GM23248 (cell line): ENCODE results near the gene BHLHA15. TPM values are rescaled to one million over a fixed set of nuclear protein-coding genes. Genes with fewer than 3 reads are reported as not detected.

ENCODE experiments used
- DNase-seq: peaks from one replicate; pipeline ENCODE4 v3.0.0-alpha.2; 2015
- H2AFZ ChIP-seq: fragments of 200-600 bp; sonication (generic); 2 replicates; pipeline ENCODE4 v1.6.1; 2016; ENCODE audit warnings: antibody characterized with exemption
- H3F3A ChIP-seq: fragments of 200-600 bp; sonication (generic); 2 replicates; pipeline ENCODE4 v1.6.1; 2016; ENCODE audit warnings: mild to moderate bottlenecking, antibody characterized with exemption, mixed run types; ENCODE audit not compliant: insufficient read depth
- H3K27ac ChIP-seq: fragments of 200-600 bp; sonication (generic); 2 replicates; pipeline ENCODE4 v1.5.1; 2016; ENCODE audit warnings: mild to moderate bottlenecking
- H3K27me3 ChIP-seq: fragments of 200-600 bp; sonication (generic); replicated peaks from 2 replicates; pipeline ENCODE4 v1.6.1; 2016; ENCODE audit warnings: mild to moderate bottlenecking; ENCODE audit not compliant: insufficient read depth
- H3K36me3 ChIP-seq: fragments of 200-600 bp; sonication (generic); 2 replicates; pipeline ENCODE4 v1.6.1; 2016; ENCODE audit warnings: low read depth, mild to moderate bottlenecking
- H3K4me1 ChIP-seq: fragments of 200-600 bp; sonication (generic); 2 replicates; pipeline ENCODE4 v1.6.1; 2016; ENCODE audit warnings: mild to moderate bottlenecking; ENCODE audit not compliant: insufficient read depth
- H3K4me2 ChIP-seq: fragments of 200-600 bp; sonication (generic); one replicate; pipeline ENCODE4 v1.6.1; 2016; ENCODE audit warnings: mild to moderate bottlenecking; ENCODE audit not compliant: unreplicated experiment
- H3K4me3 ChIP-seq: fragments of 200-600 bp; sonication (generic); 2 replicates; pipeline ENCODE4 v1.5.1; 2016; ENCODE audit warnings: mild to moderate bottlenecking
- H3K79me2 ChIP-seq: fragments of 200-600 bp; sonication (generic); 2 replicates; pipeline ENCODE4 v1.6.1; 2016; ENCODE audit warnings: mild to moderate bottlenecking; ENCODE audit not compliant: insufficient read depth
- H3K9ac ChIP-seq: fragments of 200-600 bp; sonication (generic); 2 replicates; pipeline ENCODE4 v1.6.1; 2016; ENCODE audit warnings: mild to moderate bottlenecking
- H3K9me2 ChIP-seq: fragments of 200-600 bp; sonication (generic); 2 replicates; pipeline ENCODE4 v1.6.1; 2016; ENCODE audit warnings: mixed run types, mild to moderate bottlenecking, moderate library complexity; ENCODE audit not compliant: insufficient read depth
- H3K9me3 ChIP-seq: fragments of 200-600 bp; sonication (generic); one replicate; pipeline ENCODE4 v1.6.1; 2017; ENCODE audit warnings: low read depth
- H4K20me1 ChIP-seq: fragments of 200-600 bp; sonication (generic); 2 replicates; pipeline ENCODE4 v1.6.0; 2016; ENCODE audit not compliant: insufficient read depth
- EZH2 ChIP-seq: fragments of 200-600 bp; sonication (generic); IDR thresholded peaks from 2 replicates; pipeline ENCODE4 v1.6.1; 2018; ENCODE audit warnings: antibody characterized with exemption, mild to moderate bottlenecking; ENCODE audit not compliant: insufficient read depth, poor library complexity, severe bottlenecking
- EZH2phosphoT487 ChIP-seq: fragments of 200-600 bp; sonication (generic); IDR thresholded peaks from 2 replicates; pipeline ENCODE4 v1.6.1; 2018; ENCODE audit warnings: antibody characterized with exemption, moderate library complexity, mild to moderate bottlenecking, low read depth; ENCODE audit not compliant: insufficient read depth
- WGBS, 2 experiments: methylation state at CpG; one replicate each; pipeline ENCODE4 v1.1.6; 2015 to 2017; ENCODE audit warnings: low lambda C conversion rate in 2 of 2, low coverage in 1 of 2; ENCODE audit errors: missing lambda C conversion rate in 2 of 2; 5-methylcytosine and 5-hydroxymethylcytosine counted together
- in situ Hi-C: fragments of 300-500 bp; cut with MboI; formaldehyde crosslinking; loops from 2 replicates; pipeline ENCODE4 v1.15.0; 2020
- polyA plus RNA-seq: library from polyadenylated mRNA; unstranded; fragments of >200 nt; fragmentation: Nextera tagmentation; extraction: Ambion mirVana; gene quantifications from 2 replicates; pipeline ENCODE4 v1.2.1, GENCODE V29; 2016
- total RNA-seq: library from RNA; depleted of rRNA; stranded (reverse); fragments of >200 nt; shearing (Covaris generic); gene quantifications from 2 replicates; pipeline ENCODE4 v1.2.3, GENCODE V29; 2014

Gene BHLHA15
- total and polyA plus RNA-seq, 2 experiments from 2014 or later, result not detected

DNA sequence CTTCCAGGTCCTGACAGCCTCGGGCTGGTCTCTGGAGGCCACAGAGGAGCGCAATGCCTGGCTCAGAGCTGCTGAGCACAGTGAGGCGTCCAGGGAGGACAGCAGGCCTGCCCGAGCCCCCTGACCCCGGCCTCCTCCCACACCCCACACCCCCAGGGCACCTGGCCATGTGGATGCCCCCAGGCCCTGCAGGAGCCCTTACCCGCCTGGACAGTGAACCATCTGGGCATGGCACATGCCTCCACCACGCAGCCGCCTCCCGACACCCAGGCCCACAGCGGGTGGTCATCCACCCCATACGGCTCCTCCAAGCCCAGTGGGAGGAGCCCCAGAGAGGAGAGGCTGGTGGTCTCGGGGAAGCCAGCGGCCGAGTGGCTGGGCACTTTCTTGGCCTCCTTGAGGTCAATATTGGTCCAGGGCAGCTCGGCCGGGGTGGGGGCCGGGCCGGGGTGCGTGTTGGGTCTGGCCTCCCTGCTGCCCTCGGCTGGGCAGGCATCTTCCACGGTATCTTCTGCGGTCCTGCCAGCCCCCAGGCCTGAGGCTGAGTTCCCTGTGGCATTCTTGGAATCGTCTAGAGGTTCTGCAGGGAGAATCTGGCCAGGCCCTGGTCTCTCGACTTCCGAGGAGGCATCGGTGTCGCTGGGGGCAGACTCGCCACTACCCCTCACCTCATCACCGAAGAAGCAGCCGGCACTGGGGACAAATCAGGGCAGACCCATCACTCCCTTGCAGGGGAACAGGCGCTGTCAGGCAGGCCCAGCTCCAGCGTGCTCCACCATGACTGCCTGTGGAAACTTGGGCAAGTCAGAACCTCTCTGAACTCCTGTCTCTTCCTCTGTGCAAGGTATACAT is 22.2 kb downstream of the BHLHA15 start:
- Histone ChIP-seq H3K36me3 (no peaks in the 10 kb centered on the region), H3K27me3 (no peaks in the 10 kb centered on the region), H3K27ac (no peak overlapping the region), H3K9ac (no peak overlapping the region), H3K9me2 (no peaks in the 10 kb centered on the region), H3K4me1 (no peaks in the 10 kb centered on the region), H3F3A (no peaks in the 10 kb centered on the region), H3K4me3 (no peak overlapping the region), H3K9me3 (no peaks in the 10 kb centered on the region), H4K20me1 (no peaks in the 10 kb centered on the region), H3K79me2 (no peaks in the 10 kb centered on the region), H3K4me2 (no peak overlapping the region), H2AFZ (no peak overlapping the region)
- 87 to 90% methylated on average over 25 to 32 of the region's 32 CpGs for WGBS, 2 experiments
- DNase-seq, result no peak
- in situ Hi-C loops, result no loop called here
- TF ChIP-seq EZH2, result no peak
- TF ChIP-seq EZH2phosphoT487, result no peak

- Histone ChIP-seq H3K36me3 (no peaks in the 10 kb centered on the region), H4K20me1 (no peaks in the 10 kb centered on the region), H3K4me3 (no peak overlapping the region), H3F3A (no peaks in the 10 kb centered on the region), H3K9me3 (no peaks in the 10 kb centered on the region), H3K79me2 (no peaks in the 10 kb centered on the region), H2AFZ (no peak overlapping the region), H3K27ac (no peak overlapping the region), H3K4me1 (no peaks in the 10 kb centered on the region), H3K9me2 (no peaks in the 10 kb centered on the region), H3K9ac (no peak overlapping the region), H3K27me3 (no peaks in the 10 kb centered on the region), H3K4me2 (no peak overlapping the region)
- no peak for DNase-seq
- WGBS, 2 experiments, result 93 to 95% methylated on average over 10 of the region's 10 CpGs
- TF ChIP-seq EZH2, result no peak
- in situ Hi-C loops, result no loop called here
These were observed 23.3 kb downstream of the BHLHA15 start for GRCh38 chr7:98234429-98235147.

DNA sequence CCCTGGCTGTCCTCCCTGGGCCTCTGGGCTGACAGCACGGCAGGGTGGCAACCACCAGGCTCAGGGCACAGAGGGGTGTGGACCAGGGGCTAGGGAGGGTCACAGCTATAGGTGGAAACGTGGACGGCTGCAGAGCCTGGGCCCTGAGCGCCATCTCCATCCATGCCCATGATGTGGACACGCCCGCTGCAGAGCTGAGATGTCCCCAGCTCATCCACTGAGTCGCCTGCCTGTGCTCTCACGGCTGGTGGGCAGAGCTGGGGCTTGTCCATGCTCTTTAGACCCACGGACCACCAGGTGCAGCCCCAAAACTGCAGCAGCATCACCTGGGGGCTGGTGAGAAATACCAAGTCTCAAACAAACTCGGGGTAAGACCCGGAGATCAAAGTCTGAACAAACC is 24.7 kb downstream of the BHLHA15 start:
- no peaks in the 10 kb centered on the region for H3F3A ChIP-seq
- H2AFZ ChIP-seq, result no peak overlapping the region
- H3K9ac ChIP-seq, result no peak overlapping the region
- no peaks in the 10 kb centered on the region for H3K9me2 ChIP-seq
- no peak overlapping the region for H3K27ac ChIP-seq
- no peaks in the 10 kb centered on the region for H3K9me3 ChIP-seq
- H3K36me3 ChIP-seq, result no peaks in the 10 kb centered on the region
- H3K4me2 ChIP-seq, result no peak overlapping the region
- H3K27me3 ChIP-seq, result no peaks in the 10 kb centered on the region
- H3K4me3 ChIP-seq, result no peak overlapping the region
- TF ChIP-seq EZH2phosphoT487 (no peak), EZH2 (no peak)
- no peak for DNase-seq
- no peaks in the 10 kb centered on the region for H4K20me1 ChIP-seq
- no peaks in the 10 kb centered on the region for H3K4me1 ChIP-seq
- 88 to 90% methylated on average over 11 of the region's 11 CpGs for WGBS, 2 experiments
- no peaks in the 10 kb centered on the region for H3K79me2 ChIP-seq
- in situ Hi-C loops, result no loop called here

GRCh38 chr7:98236355-98237185 is 25.3 kb downstream of the BHLHA15 start:
- H3K9ac ChIP-seq, result no peak overlapping the region
- no peaks in the 10 kb centered on the region for H3K27me3 ChIP-seq
- no peak overlapping the region for H3K27ac ChIP-seq
- H4K20me1 ChIP-seq, result no peaks in the 10 kb centered on the region
- no peaks in the 10 kb centered on the region for H3K36me3 ChIP-seq
- H3F3A ChIP-seq, result no peaks in the 10 kb centered on the region
- WGBS, 2 experiments, result 94 to 95% methylated on average over 25 of the region's 25 CpGs
- no peaks in the 10 kb centered on the region for H3K4me1 ChIP-seq
- no peak overlapping the region for H2AFZ ChIP-seq
- in situ Hi-C loops, result no loop called here
- DNase-seq, result no peak
- H3K79me2 ChIP-seq, result no peaks in the 10 kb centered on the region
- H3K4me3 ChIP-seq, result no peak overlapping the region
- no peaks in the 10 kb centered on the region for H3K9me2 ChIP-seq
- no peak overlapping the region for H3K4me2 ChIP-seq
- TF ChIP-seq EZH2phosphoT487 (no peak), EZH2 (no peak)
- H3K9me3 ChIP-seq, result no peaks in the 10 kb centered on the region
